CD14-positive monocyte (primary cell): ENCODE data around the gene CDYL2. TPM values are rescaled to one million over a fixed set of nuclear protein-coding genes. Genes with fewer than 3 reads are reported as not detected.

ENCODE experiments used
- DNase-seq, 3 donors: peaks; one replicate each; pipeline ENCODE4 v3.0.0-alpha.2; 2011 to 2022
- H2AFZ ChIP-seq: 2 replicates; pipeline ENCODE4 v1.6.0; 2012; ENCODE audit warnings: mild to moderate bottlenecking, low read depth, low read length, inconsistent platforms; ENCODE audit not compliant: insufficient read depth, poor library complexity, severe bottlenecking
- H3K27ac ChIP-seq, 2 donors: 1 replicate in 1 of 2; 2 replicates in 1 of 2; pipeline ENCODE4 v1.5.1; 2012 to 2013; ENCODE audit warnings: low read length in 2 of 2, control low read depth in 1 of 2, inconsistent platforms in 1 of 2, low read depth in 1 of 2, mild to moderate bottlenecking in 1 of 2
- H3K27me3 ChIP-seq, 2 donors: one replicate each; pipeline versions ENCODE4 v1.6.0 to v1.6.1; 2011 to 2013; ENCODE audit warnings: low read length in 2 of 2; ENCODE audit not compliant: control insufficient read depth in 2 of 2, insufficient read depth in 2 of 2
- H3K36me3 ChIP-seq, 2 donors: replicated peaks in 1 of 2; 1 replicate in 1 of 2; 2 replicates in 1 of 2; pipeline versions ENCODE4 v1.5.1 to v1.6.1; 2012 to 2013; ENCODE audit warnings: low read length in 2 of 2, control low read depth in 1 of 2, inconsistent platforms in 1 of 2, mild to moderate bottlenecking in 1 of 2; ENCODE audit not compliant: insufficient read depth in 2 of 2, control insufficient read depth in 1 of 2
- H3K4me1 ChIP-seq, 2 donors: 1 replicate in 1 of 2; 2 replicates in 1 of 2; pipeline versions ENCODE4 v1.5.1 to v1.6.1; 2012 to 2013; ENCODE audit warnings: low read length in 2 of 2, control low read depth in 1 of 2, inconsistent platforms in 1 of 2, mild to moderate bottlenecking in 1 of 2, moderate library complexity in 1 of 2; ENCODE audit not compliant: insufficient read depth in 2 of 2, control insufficient read depth in 1 of 2
- H3K4me2 ChIP-seq: replicated peaks from 2 replicates; pipeline ENCODE3; 2012; ENCODE audit warnings: low read length, moderate library complexity, mild to moderate bottlenecking; ENCODE audit not compliant: poor library complexity, severe bottlenecking; ENCODE audit errors: extremely low read depth
- H3K4me3 ChIP-seq, 3 experiments: fragments of 200-600 bp in 1 of 3; sonication (generic) in 1 of 3; replicated peaks in 1 of 3; 1 replicate in 2 of 3; 2 replicates in 1 of 3; pipeline ENCODE4 v1.5.1; 2011 to 2013; ENCODE audit warnings: low read length in 3 of 3, mild to moderate bottlenecking in 3 of 3, control low read depth in 2 of 3, low read depth in 2 of 3, inconsistent platforms in 1 of 3, moderate library complexity in 1 of 3
- H3K79me2 ChIP-seq: 2 replicates; pipeline ENCODE4 v1.6.0; 2012; ENCODE audit warnings: mild to moderate bottlenecking, control low read depth, inconsistent platforms, low read length, moderate library complexity; ENCODE audit not compliant: insufficient read depth
- H3K9ac ChIP-seq: 2 replicates; pipeline ENCODE4 v1.6.0; 2017; ENCODE audit warnings: low read length, mild to moderate bottlenecking; ENCODE audit not compliant: insufficient read depth, poor library complexity, severe bottlenecking
- H3K9me3 ChIP-seq, 2 donors: replicated peaks in 1 of 2; 1 replicate in 1 of 2; 2 replicates in 1 of 2; pipeline versions ENCODE4 v1.5.1 to v1.6.1; 2012 to 2013; ENCODE audit warnings: low read length in 2 of 2, control low read depth in 1 of 2; ENCODE audit not compliant: control insufficient read depth in 1 of 2, insufficient read depth in 1 of 2
- H4K20me1 ChIP-seq: 2 replicates; pipeline ENCODE4 v1.6.0; 2012; ENCODE audit warnings: mild to moderate bottlenecking, low read length, control low read depth, moderate library complexity; ENCODE audit not compliant: insufficient read depth
- H3K27ac Mint-ChIP-seq, 7 donors: one replicate each; pipeline ENCODE4 v1.8.0; 2020; ENCODE audit warnings: mild to moderate bottlenecking in 7 of 7, mixed read lengths in 7 of 7, moderate library complexity in 6 of 7, inconsistent platforms in 2 of 7
- H3K27me3 Mint-ChIP-seq, 3 donors: one replicate each; pipeline ENCODE4 v1.8.0; 2021 to 2022; ENCODE audit warnings: low read depth in 3 of 3, mild to moderate bottlenecking in 3 of 3, mixed read lengths in 3 of 3, moderate library complexity in 3 of 3, inconsistent platforms in 1 of 3
- H3K36me3 Mint-ChIP-seq, 2 donors: one replicate each; pipeline ENCODE4 v1.8.0; 2020; ENCODE audit warnings: mixed read lengths in 2 of 2, inconsistent platforms in 1 of 2, mild to moderate bottlenecking in 1 of 2
- H3K4me1 Mint-ChIP-seq: one replicate; pipeline ENCODE4 v1.8.0; 2020; ENCODE audit warnings: mild to moderate bottlenecking, mixed read lengths
- H3K4me3 Mint-ChIP-seq, 2 donors: one replicate each; pipeline ENCODE4 v1.8.0; 2020; ENCODE audit warnings: mild to moderate bottlenecking in 2 of 2, mixed read lengths in 2 of 2, moderate library complexity in 1 of 2
- H3K9me3 Mint-ChIP-seq, 7 donors: one replicate each; pipeline ENCODE4 v1.8.0; 2020 to 2022; ENCODE audit warnings: mixed read lengths in 7 of 7, mild to moderate bottlenecking in 6 of 7, moderate library complexity in 6 of 7, inconsistent platforms in 2 of 7
- WGBS: methylation state at CpG from one replicate; pipeline ENCODE4 v1.1.5; 2013; ENCODE audit warnings: missing lambda C conversion rate; ENCODE audit not compliant: insufficient coverage; 5-methylcytosine and 5-hydroxymethylcytosine counted together
- intact Hi-C, 2 donors: fragments of 100-400 bp; cut with micrococcal nuclease; formaldehyde crosslinking; loops; one replicate each; pipeline versions ENCODE4 v1.15.0 to v1.15.1; 2023
- polyA plus RNA-seq, 3 donors: library from polyadenylated mRNA; depleted of rRNA in 1 of 3; unstranded in 2 of 3; stranded (reverse) in 1 of 3; fragments of 300-500 nt in 2 of 3; fragments of >200 nt in 1 of 3; fragmentation: Illumina TruSeq in 2 of 3; gene quantifications; 1 replicate in 2 of 3; 2 replicates in 1 of 3; pipeline ENCODE4 v1.2.3, GENCODE V29; 2012 to 2021
- TF ChIP-seq, protein P1 (sequence below): fragments of 200-600 bp; IDR thresholded peaks from one replicate; pipeline ENCODE4 v1.8.0; 2022; ENCODE audit warnings: antibody characterized with exemption, mild to moderate bottlenecking

The CDYL2 gene
- polyA plus RNA-seq, 3 donors = 0.42 to 2.6 (median 0.93) TPM

DNA sequence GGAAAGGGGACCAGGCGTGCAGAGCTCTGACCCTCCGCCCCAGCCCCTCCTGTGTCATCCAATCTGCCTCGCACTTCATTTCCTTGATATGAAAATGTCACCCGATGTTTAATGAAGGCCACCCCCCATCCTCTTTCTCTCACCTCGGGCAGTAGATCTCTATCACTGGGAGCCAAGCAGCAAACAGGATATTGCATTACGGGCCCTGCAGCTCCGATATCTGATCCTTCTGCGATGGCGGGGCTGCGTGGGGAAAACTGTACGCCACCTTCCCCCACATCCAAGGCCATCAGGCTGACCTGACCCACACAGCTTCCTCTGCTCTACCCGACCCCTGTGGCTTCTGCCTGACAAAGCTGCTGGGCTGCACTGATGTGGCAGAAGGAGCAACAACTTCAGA lies 188.7 kb downstream of the CDYL2 start:
- Histone ChIP-seq H2AFZ (no peak overlapping the region), H3K4me3 (no peak overlapping the region), H3K27ac (no peak overlapping the region), H3K79me2 (no peaks in the 10 kb centered on the region), H3K9ac (no peak overlapping the region), H3K36me3 (peaks cover 0 to 32% of the 10 kb centered on the region in 2 donors), H3K4me1 (no peaks in the 10 kb centered on the region), H3K4me2 (no peak overlapping the region), H3K9me3 (peaks cover 0 to 6% of the 10 kb centered on the region in 2 donors), H3K27me3 (no peaks in the 10 kb centered on the region), H4K20me1 (no peaks in the 10 kb centered on the region)
- Mint-ChIP-seq H3K4me3 (no peak overlapping the region), H3K27me3 (peaks cover 0 to 3% (median 0%) of the 10 kb centered on the region in 3 donors), H3K27ac (no peak overlapping the region), H3K9me3 (peaks cover 5 to 10% (median 8%) of the 10 kb centered on the region in 7 donors), H3K4me1 (no peaks in the 10 kb centered on the region), H3K36me3 (peaks cover 53 to 57% of the 10 kb centered on the region in 2 donors)
- intact Hi-C loops = no loop called here
- WGBS = 87% methylated on average over 10 of the region's 12 CpGs
- TF ChIP-seq, protein P1, sequence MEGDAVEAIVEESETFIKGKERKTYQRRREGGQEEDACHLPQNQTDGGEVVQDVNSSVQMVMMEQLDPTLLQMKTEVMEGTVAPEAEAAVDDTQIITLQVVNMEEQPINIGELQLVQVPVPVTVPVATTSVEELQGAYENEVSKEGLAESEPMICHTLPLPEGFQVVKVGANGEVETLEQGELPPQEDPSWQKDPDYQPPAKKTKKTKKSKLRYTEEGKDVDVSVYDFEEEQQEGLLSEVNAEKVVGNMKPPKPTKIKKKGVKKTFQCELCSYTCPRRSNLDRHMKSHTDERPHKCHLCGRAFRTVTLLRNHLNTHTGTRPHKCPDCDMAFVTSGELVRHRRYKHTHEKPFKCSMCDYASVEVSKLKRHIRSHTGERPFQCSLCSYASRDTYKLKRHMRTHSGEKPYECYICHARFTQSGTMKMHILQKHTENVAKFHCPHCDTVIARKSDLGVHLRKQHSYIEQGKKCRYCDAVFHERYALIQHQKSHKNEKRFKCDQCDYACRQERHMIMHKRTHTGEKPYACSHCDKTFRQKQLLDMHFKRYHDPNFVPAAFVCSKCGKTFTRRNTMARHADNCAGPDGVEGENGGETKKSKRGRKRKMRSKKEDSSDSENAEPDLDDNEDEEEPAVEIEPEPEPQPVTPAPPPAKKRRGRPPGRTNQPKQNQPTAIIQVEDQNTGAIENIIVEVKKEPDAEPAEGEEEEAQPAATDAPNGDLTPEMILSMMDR = no peak
- no peak for DNase-seq

DNA sequence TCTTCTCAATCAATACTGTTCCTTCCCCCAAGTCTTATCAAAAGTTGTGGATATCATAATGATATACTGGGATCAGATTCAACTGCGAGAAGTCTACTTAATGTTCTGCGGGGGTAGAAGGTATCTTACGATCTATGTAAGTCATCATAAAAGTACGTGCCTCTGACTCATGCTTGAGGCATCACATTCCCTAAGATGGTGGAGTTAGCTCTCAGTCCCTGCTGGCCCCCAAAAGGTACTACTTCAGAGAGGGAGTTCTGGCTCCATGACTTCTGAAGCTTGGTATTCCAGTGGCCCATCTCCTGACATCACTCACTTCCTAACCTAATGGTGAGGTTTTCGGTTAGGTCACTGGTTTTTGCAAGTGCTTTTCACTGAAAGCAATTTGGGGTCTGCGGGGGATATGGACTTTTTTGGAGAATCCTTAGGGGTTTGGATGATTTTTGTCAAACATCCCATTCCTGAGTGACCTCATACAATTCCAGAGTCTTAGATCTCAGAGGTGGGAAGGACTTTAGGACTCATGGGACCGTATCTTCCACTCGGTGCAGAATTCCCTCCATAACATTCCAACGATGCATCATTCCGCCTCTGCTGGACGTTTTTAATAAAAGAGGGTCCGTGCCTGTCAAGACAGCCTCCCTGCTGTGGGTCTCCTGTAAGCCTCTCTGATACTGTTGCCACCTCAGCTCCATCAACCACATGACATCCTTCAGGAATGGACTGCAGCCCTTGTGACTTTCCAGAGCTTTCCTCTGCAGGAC lies 189.3 kb downstream of the CDYL2 start:
- intact Hi-C loops = no loop called here
- peaks cover 0 to 3% (median 0%) of the 10 kb centered on the region in 3 donors for H3K27me3 Mint-ChIP-seq
- DNase-seq = no peak
- H3K36me3 Mint-ChIP-seq = peaks cover 55 to 60% of the 10 kb centered on the region in 2 donors
- Histone ChIP-seq H3K4me2 (no peak overlapping the region), H3K27ac (no peak overlapping the region), H3K4me3 (no peak overlapping the region), H3K27me3 (no peaks in the 10 kb centered on the region), H3K4me1 (no peaks in the 10 kb centered on the region), H3K36me3 (peaks cover 0 to 32% of the 10 kb centered on the region in 2 donors), H3K9me3 (peaks cover 0 to 6% of the 10 kb centered on the region in 2 donors), H3K79me2 (no peaks in the 10 kb centered on the region), H2AFZ (no peak overlapping the region), H4K20me1 (no peaks in the 10 kb centered on the region), H3K9ac (no peak overlapping the region)
- H3K27ac Mint-ChIP-seq = no peak overlapping the region
- TF ChIP-seq, protein P1 = no peak
- no peak overlapping the region for H3K4me3 Mint-ChIP-seq
- peaks cover 5 to 10% (median 8%) of the 10 kb centered on the region in 7 donors for H3K9me3 Mint-ChIP-seq
- WGBS = 96% methylated on average over 9 of the region's 12 CpGs
- no peaks in the 10 kb centered on the region for H3K4me1 Mint-ChIP-seq
